Measurements from ENCODE around the gene AUTS2. TPM values are rescaled to one million over a fixed set of nuclear protein-coding genes. Genes with fewer than 3 reads are reported as not detected.

The AUTS2 gene
- total and polyA plus RNA-seq, 10 of the 15 experiments (the other 5 are each of a cell fraction or from before 2014, with no cell fraction given): 6.4 to 55.6 (median 21.6) TPM

GRCh38 chr7:70631718-70632117, 1033.4 kb downstream of the AUTS2 start:
- no TSS peak for BruUV-seq (replicated peaks)
- Histone ChIP-seq H4K20me1 (ENCODE audit: control insufficient read depth, insufficient read depth) (no peaks in the 10 kb centered on the region), H3K36me3 (ENCODE audit: control insufficient read depth in 2 of 2, insufficient read depth in 2 of 2, low read length in 1 of 2) (no peaks in the 10 kb centered on the region; a peak in 2 of 4 replicates), H3K9ac (ENCODE audit: control insufficient read depth, insufficient read depth, low read length) (no peak overlapping the region), H3K79me2 (ENCODE audit: control insufficient read depth, insufficient read depth, low read length) (no peaks in the 10 kb centered on the region), H2AFZ (ENCODE audit: control insufficient read depth, low read depth, low read length) (no peak overlapping the region), H3K9me3 (replicated peaks; ENCODE audit: control insufficient read depth, insufficient read depth, low read length) (no peaks in the 10 kb centered on the region), H3K4me3 (no peak overlapping the region), H3K27ac (ENCODE audit: control insufficient read depth, insufficient read depth) (no peak overlapping the region), H3K4me1 (ENCODE audit: control insufficient read depth, insufficient read depth, low read length) (no peaks in the 10 kb centered on the region), H3K27me3 (replicated peaks in 1 of 2; ENCODE audit: control insufficient read depth in 2 of 2, insufficient read depth in 2 of 2, low read length in 1 of 2) (no peaks in the 10 kb centered on the region), H3K4me2 (ENCODE audit: control insufficient read depth, insufficient read depth) (no peak overlapping the region)
- ChIA-PET CTCF (no interaction called here), SMC1A (ENCODE audit: uncharacterized antibody, unreplicated experiment) (no interaction called here), POLR2A (no interaction called here), RAD21 (ENCODE audit: unreplicated experiment) (no interaction called here)
- no peak for DNase-seq (ENCODE audit: low read depth, low spot score)
- in situ Hi-C loops (cut with MboI) (no loop called here), intact Hi-C loops (cut with micrococcal nuclease; ENCODE audit: unreplicated experiment) (no loop called here)
- WGBS (ENCODE audit: insufficient coverage, insufficient replicate concordance, low lambda C conversion rate, missing lambda C conversion rate): 59% methylated on average over 9 of the region's 9 CpGs
- no peak for TF ChIP-seq MYC (IDR thresholded peaks at IDR 0.05; ENCODE audit: insufficient read depth, insufficient read length, insufficient replicate concordance, low read length, severe bottlenecking)
- no peak for TF ChIP-seq ZBTB11 (CRISPR knock-in tag; IDR thresholded peaks at IDR 0.05)
- no peak for TF ChIP-seq HDAC6 (IDR thresholded peaks at IDR 0.05; ENCODE audit: unreplicated experiment)
- no peak for FAIRE-seq
- ATAC-seq: no peak

GRCh38 chr7:70632400-70632799, 1034.1 kb downstream of the AUTS2 start:
- H4K20me1 ChIP-seq (ENCODE audit: control insufficient read depth, insufficient read depth): no peaks in the 10 kb centered on the region
- no TSS peak for BruUV-seq (replicated peaks)
- DNase-seq (ENCODE audit: low read depth, low spot score) (no peak), ATAC-seq (no peak), FAIRE-seq (no peak)
- H3K27me3 ChIP-seq (replicated peaks in 1 of 2; ENCODE audit: control insufficient read depth in 2 of 2, insufficient read depth in 2 of 2, low read length in 1 of 2): no peaks in the 10 kb centered on the region
- H3K79me2 ChIP-seq (ENCODE audit: control insufficient read depth, insufficient read depth, low read length): no peaks in the 10 kb centered on the region
- H3K36me3 ChIP-seq (ENCODE audit: control insufficient read depth in 2 of 2, insufficient read depth in 2 of 2, low read length in 1 of 2): no peaks in the 10 kb centered on the region; a peak in 2 of 4 replicates
- H3K9ac ChIP-seq (ENCODE audit: control insufficient read depth, insufficient read depth, low read length): no peak overlapping the region
- CTCF ChIA-PET: no interaction called here
- intact Hi-C loops (cut with micrococcal nuclease; ENCODE audit: unreplicated experiment): no loop called here
- H3K4me1 ChIP-seq (ENCODE audit: control insufficient read depth, insufficient read depth, low read length): no peaks in the 10 kb centered on the region
- RAD21 ChIA-PET (ENCODE audit: unreplicated experiment): no interaction called here
- no peak overlapping the region for H3K4me2 ChIP-seq (ENCODE audit: control insufficient read depth, insufficient read depth)
- POLR2A ChIA-PET: no interaction called here
- H3K9me3 ChIP-seq (replicated peaks; ENCODE audit: control insufficient read depth, insufficient read depth, low read length): no peaks in the 10 kb centered on the region
- in situ Hi-C loops (cut with MboI): no loop called here
- H2AFZ ChIP-seq (ENCODE audit: control insufficient read depth, low read depth, low read length): no peak overlapping the region
- SMC1A ChIA-PET (ENCODE audit: uncharacterized antibody, unreplicated experiment): no interaction called here
- no peak overlapping the region for H3K4me3 ChIP-seq
- 36% methylated on average over 5 of the region's 5 CpGs for WGBS (ENCODE audit: insufficient coverage, insufficient replicate concordance, low lambda C conversion rate, missing lambda C conversion rate)
- H3K27ac ChIP-seq (ENCODE audit: control insufficient read depth, insufficient read depth): no peak overlapping the region
- no peak for TF ChIP-seq NR2C1 (IDR thresholded peaks at IDR 0.05)
- no peak for TF ChIP-seq EGR1 (IDR thresholded peaks at IDR 0.05; ENCODE audit: borderline replicate concordance in 1 of 2, low read depth in 2 of 2, low read length in 2 of 2)
- no peak for TF ChIP-seq IRF4 (IDR thresholded peaks at IDR 0.05; ENCODE audit: low read depth, low read length)
- TF ChIP-seq SKIL (IDR thresholded peaks at IDR 0.05; ENCODE audit: low read depth, poor library complexity, severe bottlenecking): no peak
- TF ChIP-seq ESRRA (IDR thresholded peaks at IDR 0.05; ENCODE audit: low read length): no peak
- TF ChIP-seq RAD21 (IDR thresholded peaks at IDR 0.05; ENCODE audit: insufficient read depth, low read depth, low read length): no peak
- no peak for TF ChIP-seq E2F4 (IDR thresholded peaks at IDR 0.05; ENCODE audit: low read depth, low read length)
- TF ChIP-seq KLF5 (IDR thresholded peaks at IDR 0.05; ENCODE audit: partially characterized antibody): no peak

Data from GM12878 (cell line).